Upper lobe of right lung (tissue), 1 donor: ENCODE results near the gene SLC34A1. TPM values are rescaled to one million over a fixed set of nuclear protein-coding genes. Genes with fewer than 3 reads are reported as not detected.

ENCODE experiments used
- ATAC-seq: fragments of 200-7000 bp; cut with Tn5 transposase; one replicate; pipeline ENCODE4 v1.9.1; 2020; ENCODE audit warnings: mild to moderate bottlenecking, moderate library complexity
- DNase-seq: peaks from one replicate; pipeline ENCODE4 v3.0.0-alpha.2; 2020
- H3K27ac ChIP-seq: fragments of 200-600 bp; one replicate; pipeline ENCODE4 v1.8.0; 2022
- H3K27me3 ChIP-seq: fragments of 200-600 bp; one replicate; pipeline ENCODE4 v1.8.0; 2022; ENCODE audit warnings: mild to moderate bottlenecking
- H3K36me3 ChIP-seq: fragments of 200-600 bp; one replicate; pipeline ENCODE4 v1.8.0; 2022
- H3K4me1 ChIP-seq: fragments of 200-600 bp; one replicate; pipeline ENCODE4 v1.8.0; 2022
- H3K4me3 ChIP-seq: fragments of 200-600 bp; one replicate; pipeline ENCODE4 v1.8.0; 2022; ENCODE audit warnings: mild to moderate bottlenecking
- H3K9me3 ChIP-seq: fragments of 200-600 bp; one replicate; pipeline ENCODE4 v1.8.0; 2022
- intact Hi-C: fragments of 100-400 bp; cut with DNase I; formaldehyde crosslinking; loops from one replicate; pipeline ENCODE4 v1.11.0; 2022
- total RNA-seq: library from RNA; stranded (reverse); fragmentation: NEBNext Ultra II Directional; extraction: Animal tissue kit (Norgen Biotek cat#: 25700); gene quantifications from one replicate; pipeline ENCODE4 v1.2.1, GENCODE V29; 2021
- TF ChIP-seq, protein P1 (sequence below): fragments of 200-600 bp; IDR thresholded peaks from one replicate; pipeline ENCODE4 v1.8.0; 2022; ENCODE audit warnings: antibody characterized with exemption
- donor health status: DM: no; HTN: yes; CAD: no; lungs with severe emphysema.

SLC34A1 gene
- total RNA-seq, 1 donor from 2014 or later: not detected

DNA sequence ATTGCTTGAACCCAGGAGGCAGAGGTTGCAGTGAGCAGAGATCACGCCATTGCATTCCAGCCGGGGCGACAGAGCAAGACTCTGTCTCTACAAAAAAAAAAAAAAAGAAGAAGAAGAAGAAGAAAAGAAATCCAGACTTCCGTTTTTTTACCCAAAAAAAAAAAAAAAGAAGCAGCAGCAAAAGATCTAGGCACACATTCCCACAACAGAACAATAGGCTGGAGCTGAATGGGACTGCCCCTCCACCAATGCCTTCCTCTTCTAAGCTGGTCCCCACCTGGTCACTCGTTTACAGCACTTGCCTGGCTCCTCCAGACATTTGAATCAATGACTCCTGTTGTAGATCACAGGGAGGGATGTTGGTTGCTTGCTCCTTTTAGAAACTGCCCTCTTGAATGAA, 31.1 kb upstream of the SLC34A1 start:
- intact Hi-C loops: no loop called here

DNA sequence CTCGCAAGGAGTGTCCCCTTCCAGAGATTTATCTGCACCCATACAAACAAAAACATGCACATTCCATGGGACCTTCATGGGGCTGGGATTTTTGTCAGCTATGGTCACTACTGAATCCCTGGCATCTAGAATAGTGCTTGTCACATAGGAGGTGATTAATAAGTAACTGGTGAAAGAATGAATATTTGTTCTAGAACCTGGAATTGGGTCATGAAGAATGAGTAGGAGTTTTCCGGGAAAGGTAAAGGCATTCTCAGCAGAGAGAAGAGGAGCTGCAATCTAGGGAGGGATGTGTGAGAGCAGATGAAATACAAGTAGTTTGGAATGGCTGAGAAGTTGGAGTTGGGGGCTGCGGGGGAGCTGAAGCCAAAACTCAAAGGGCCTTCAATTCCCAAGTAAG, 30.0 kb upstream of the SLC34A1 start:
- Histone ChIP-seq H3K27ac (no peak overlapping the region), H3K9me3 (no peaks in the 10 kb centered on the region), H3K4me1 (peaks cover 24% of the 10 kb centered on the region), H3K4me3 (no peak overlapping the region), H3K27me3 (no peaks in the 10 kb centered on the region), H3K36me3 (peaks cover 10% of the 10 kb centered on the region)
- TF ChIP-seq, protein P1, sequence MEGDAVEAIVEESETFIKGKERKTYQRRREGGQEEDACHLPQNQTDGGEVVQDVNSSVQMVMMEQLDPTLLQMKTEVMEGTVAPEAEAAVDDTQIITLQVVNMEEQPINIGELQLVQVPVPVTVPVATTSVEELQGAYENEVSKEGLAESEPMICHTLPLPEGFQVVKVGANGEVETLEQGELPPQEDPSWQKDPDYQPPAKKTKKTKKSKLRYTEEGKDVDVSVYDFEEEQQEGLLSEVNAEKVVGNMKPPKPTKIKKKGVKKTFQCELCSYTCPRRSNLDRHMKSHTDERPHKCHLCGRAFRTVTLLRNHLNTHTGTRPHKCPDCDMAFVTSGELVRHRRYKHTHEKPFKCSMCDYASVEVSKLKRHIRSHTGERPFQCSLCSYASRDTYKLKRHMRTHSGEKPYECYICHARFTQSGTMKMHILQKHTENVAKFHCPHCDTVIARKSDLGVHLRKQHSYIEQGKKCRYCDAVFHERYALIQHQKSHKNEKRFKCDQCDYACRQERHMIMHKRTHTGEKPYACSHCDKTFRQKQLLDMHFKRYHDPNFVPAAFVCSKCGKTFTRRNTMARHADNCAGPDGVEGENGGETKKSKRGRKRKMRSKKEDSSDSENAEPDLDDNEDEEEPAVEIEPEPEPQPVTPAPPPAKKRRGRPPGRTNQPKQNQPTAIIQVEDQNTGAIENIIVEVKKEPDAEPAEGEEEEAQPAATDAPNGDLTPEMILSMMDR: no peak
- no peak for ATAC-seq
- no peak for DNase-seq
- intact Hi-C loops: no loop called here

More for the DNA sequence above, 31.1 kb upstream of the SLC34A1 start:
- peaks cover 26% of the 10 kb centered on the region for H3K4me1 ChIP-seq
- H3K4me3 ChIP-seq: no peak overlapping the region
- no peaks in the 10 kb centered on the region for H3K9me3 ChIP-seq
- H3K36me3 ChIP-seq: peaks cover 15% of the 10 kb centered on the region
- ATAC-seq (no peak), DNase-seq (no peak)
- TF ChIP-seq, protein P1: no peak
- H3K27me3 ChIP-seq: no peaks in the 10 kb centered on the region
- no peak overlapping the region for H3K27ac ChIP-seq

DNA sequence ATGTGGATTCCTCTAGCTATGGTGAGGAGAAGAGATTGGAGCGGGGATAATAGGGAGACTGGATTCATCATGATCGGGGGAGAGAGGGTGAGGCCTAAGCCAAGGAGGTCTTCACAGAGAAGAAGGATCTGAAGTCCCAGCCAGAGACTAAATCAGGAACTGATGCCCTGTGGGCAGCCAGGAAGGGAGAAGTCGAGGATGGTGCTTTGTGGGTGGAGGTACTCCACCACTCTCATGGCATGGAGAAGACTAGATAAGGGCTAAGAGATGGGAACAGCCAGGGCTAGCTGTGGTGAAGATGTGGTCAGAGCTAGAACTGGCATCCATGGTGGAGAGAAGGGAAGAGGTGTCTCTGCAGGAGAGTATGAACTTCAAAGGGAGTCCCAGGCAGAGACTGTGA, 29.5 kb upstream of the SLC34A1 start:
- peaks cover 5% of the 10 kb centered on the region for H3K36me3 ChIP-seq
- H3K9me3 ChIP-seq: no peaks in the 10 kb centered on the region
- intact Hi-C loops: no loop called here
- TF ChIP-seq, protein P1: no peak
- H3K4me3 ChIP-seq: no peak overlapping the region
- DNase-seq: no peak
- H3K27me3 ChIP-seq: no peaks in the 10 kb centered on the region
- H3K27ac ChIP-seq: no peak overlapping the region
- no peak for ATAC-seq
- peaks cover 22% of the 10 kb centered on the region for H3K4me1 ChIP-seq

DNA sequence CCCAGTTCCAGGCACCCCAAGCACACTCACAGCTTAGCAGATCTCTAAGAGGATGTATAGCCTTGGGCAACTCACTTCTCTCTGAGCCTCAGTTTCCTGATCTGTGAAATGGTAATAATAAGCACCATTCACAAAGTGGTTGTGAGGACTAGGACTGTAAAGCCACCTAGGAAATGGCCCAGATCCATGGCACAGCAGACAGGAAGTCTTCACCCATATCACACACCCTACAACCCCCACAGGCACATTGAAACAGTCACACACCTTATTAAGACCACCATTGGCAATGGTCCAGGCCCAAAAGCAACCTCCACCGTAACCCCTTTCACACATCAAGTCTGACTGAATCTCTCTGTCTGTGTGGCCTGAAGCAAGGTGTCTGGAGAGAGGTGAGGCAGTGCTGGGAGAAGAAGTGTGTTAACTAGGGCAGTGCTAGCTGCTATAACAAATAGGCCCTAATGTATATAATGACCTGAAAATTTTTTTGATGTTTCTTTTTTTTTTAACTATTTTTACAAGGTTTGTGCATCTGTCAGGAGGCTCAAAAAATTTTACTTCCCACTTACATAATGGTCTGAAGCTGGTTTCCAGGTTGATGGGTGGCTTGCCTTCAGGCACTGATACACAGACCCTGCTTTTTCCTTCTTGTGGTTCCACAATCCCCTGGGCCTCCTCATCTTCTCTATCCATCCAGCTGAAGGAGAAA, 28.9 kb upstream of the SLC34A1 start:
- no peak for ATAC-seq
- TF ChIP-seq, protein P1: no peak
- H3K27me3 ChIP-seq: no peaks in the 10 kb centered on the region
- intact Hi-C loops: no loop called here
- peaks cover 16% of the 10 kb centered on the region for H3K4me1 ChIP-seq
- H3K9me3 ChIP-seq: no peaks in the 10 kb centered on the region
- DNase-seq: no peak
- no peak overlapping the region for H3K4me3 ChIP-seq
- no peaks in the 10 kb centered on the region for H3K36me3 ChIP-seq
- H3K27ac ChIP-seq: no peak overlapping the region

DNA sequence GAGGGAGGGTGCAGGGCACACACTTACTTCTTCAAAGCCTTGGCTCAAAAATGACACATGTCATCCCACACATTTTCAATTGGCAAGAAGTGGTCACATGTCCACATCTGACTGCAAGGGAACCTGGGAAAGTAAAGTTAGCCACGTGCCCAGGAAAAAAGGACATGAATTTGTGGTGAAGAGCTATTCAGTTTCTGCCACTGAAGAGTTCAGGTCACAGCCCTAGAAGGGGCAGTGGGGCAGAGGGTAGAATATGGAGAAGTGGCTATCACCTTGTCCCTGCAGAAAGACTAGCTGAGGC, 28.4 kb upstream of the SLC34A1 start:
- DNase-seq: no peak
- H3K4me3 ChIP-seq: no peak overlapping the region
- H3K27ac ChIP-seq: no peak overlapping the region
- H3K4me1 ChIP-seq: peaks cover 11% of the 10 kb centered on the region
- TF ChIP-seq, protein P1: no peak
- ATAC-seq: no peak
- no peaks in the 10 kb centered on the region for H3K36me3 ChIP-seq
- no peaks in the 10 kb centered on the region for H3K9me3 ChIP-seq
- intact Hi-C loops: no loop called here
- no peaks in the 10 kb centered on the region for H3K27me3 ChIP-seq

DNA sequence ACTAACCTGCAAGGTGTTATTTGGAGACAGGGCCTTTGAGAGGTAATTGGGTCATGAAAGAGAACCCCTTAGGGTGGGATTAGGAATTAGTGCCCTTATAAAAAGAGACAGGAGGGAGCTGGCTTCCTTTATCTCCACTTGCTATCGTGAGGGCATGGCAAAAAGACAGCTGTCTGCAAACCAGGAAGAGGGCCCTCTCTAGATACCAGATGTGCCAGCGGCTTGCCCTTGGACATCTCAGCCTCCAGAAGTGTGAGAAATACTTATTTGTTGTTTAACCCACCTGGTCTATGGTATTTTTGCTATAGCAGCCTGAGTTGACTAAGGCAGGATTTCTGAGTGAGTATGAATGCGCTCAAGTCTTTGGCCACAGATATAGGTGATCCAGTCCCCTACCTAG, 27.5 kb upstream of the SLC34A1 start:
- TF ChIP-seq, protein P1: no peak
- Histone ChIP-seq H3K36me3 (no peaks in the 10 kb centered on the region), H3K9me3 (no peaks in the 10 kb centered on the region), H3K4me1 (peaks cover 11% of the 10 kb centered on the region), H3K27ac (no peak overlapping the region), H3K4me3 (no peak overlapping the region), H3K27me3 (no peaks in the 10 kb centered on the region)
- ATAC-seq (no peak), DNase-seq (no peak)
- intact Hi-C loops: no loop called here
